ENCODE data around the gene SLC5A4. TPM values are rescaled to one million over a fixed set of nuclear protein-coding genes. Genes with fewer than 3 reads are reported as not detected.

The SLC5A4 gene
- total and polyA plus RNA-seq, 2 of the 4 experiments (the other 2 are of a cell fraction): 0.10 to 0.18 TPM

- Histone ChIP-seq H3K27ac (ENCODE audit: insufficient read depth, low read length) (no peak overlapping the region), H3K4ac (ENCODE audit: low read depth, low read length) (no peak overlapping the region), H4K8ac (ENCODE audit: low read depth in 2 of 2, low read length in 2 of 2) (no peak overlapping the region), H3K79me1 (ENCODE audit: low read depth in 1 of 2, low read length in 2 of 2) (no peaks in the 10 kb centered on the region), H2AK9ac (replicated peaks; ENCODE audit: low read depth, low read length, poor library complexity) (no peak overlapping the region), H2AK5ac (ENCODE audit: low read depth, low read length) (no peak overlapping the region), H2AFZ (replicated peaks; ENCODE audit: low read length, poor library complexity) (no peak overlapping the region), H3K4me2 (ENCODE audit: low read depth, low read length) (no peak overlapping the region), H3K36me3 (ENCODE audit: control insufficient read depth, insufficient read depth, low read length) (no peaks in the 10 kb centered on the region), H4K20me1 (ENCODE audit: insufficient read depth, low read length) (no peaks in the 10 kb centered on the region), H3K9me3 (ENCODE audit: control insufficient read depth, insufficient read depth, low read length) (no peaks in the 10 kb centered on the region), H4K5ac (ENCODE audit: low read depth, low read length) (no peak overlapping the region), H3K56ac (ENCODE audit: extremely low read depth, insufficient read depth, low read length) (no peak overlapping the region), H3K4me1 (ENCODE audit: control insufficient read depth, insufficient read depth, low read length) (no peaks in the 10 kb centered on the region), H3K9ac (ENCODE audit: low read depth, low read length) (no peak overlapping the region), H3K4me3 (ENCODE audit: insufficient read depth, low read depth, low read length) (no peak overlapping the region), H2BK5ac (ENCODE audit: low read depth, low read length, poor library complexity, severe bottlenecking) (no peak overlapping the region), H3K9me1 (ENCODE audit: insufficient read depth, low read length) (no peaks in the 10 kb centered on the region), H3K23ac (ENCODE audit: low read depth, low read length) (no peak overlapping the region), H2BK15ac (ENCODE audit: low read depth, low read length) (no peak overlapping the region), H3K27me3 (ENCODE audit: control insufficient read depth, insufficient read depth, low read length) (peaks cover 18% of the 10 kb centered on the region; the same call in 1 of the 2 replicates), H3K14ac (replicated peaks; ENCODE audit: low read depth, low read length) (no peak overlapping the region), H2BK20ac (ENCODE audit: low read depth, low read length) (no peak overlapping the region), H4K91ac (ENCODE audit: insufficient read depth, low read depth, low read length) (no peak overlapping the region), H3K18ac (ENCODE audit: low read depth, low read length) (no peak overlapping the region), H2BK120ac (ENCODE audit: low read depth, low read length) (no peak overlapping the region)
- in situ Hi-C loops (cut with MboI; ENCODE audit: low sequenced_read_pairs): no loop called here
- TF ChIP-seq CHD1 (IDR thresholded peaks at IDR 0.05; ENCODE audit: low read depth, low read length) (no peak), MAFK (IDR thresholded peaks at IDR 0.05; ENCODE audit: low read depth, low read length) (no peak), RFX5 (IDR thresholded peaks at IDR 0.05; ENCODE audit: low read depth, low read length) (no peak), SMC3 (IDR thresholded peaks at IDR 0.05; ENCODE audit: low read depth, low read length) (no peak), USF2 (IDR thresholded peaks at IDR 0.05; ENCODE audit: low read depth, low read length) (no peak), NFE2L2 (IDR thresholded peaks at IDR 0.05; ENCODE audit: low read depth, low read length) (no peak), CTCF (conservative IDR thresholded peaks at IDR 0.05; ENCODE audit: low read depth, low read length) (no peak), MAZ (IDR thresholded peaks at IDR 0.05; ENCODE audit: borderline replicate concordance, low read depth, low read length) (no peak)
- POLR2A ChIA-PET (ENCODE audit: unreplicated experiment): no interaction called here
- intact Hi-C loops (cut with micrococcal nuclease): no loop called here
- CTCF ChIA-PET: no interaction called here
- 29% methylated on average over 19 of the region's 53 CpGs; no CpG with 5 or more reads in 1 of the 2 experiments for WGBS, 2 experiments (ENCODE audit: extremely low coverage in 2 of 2, insufficient read length in 1 of 2)
- DNase-seq (no peak), ATAC-seq (ENCODE audit: low read depth) (0 out of 2 replicates have a peak, but pooled peaks have one; percentile 10)
- BruUV-seq (replicated peaks): no TSS peak
- dilution Hi-C loops (cut with HindIII; ENCODE audit: low sequenced_read_pairs, unreplicated experiment): no loop called here
Observed at GRCh38 chr22:32203181-32204039, 51.7 kb downstream of the SLC5A4 start.

Data from IMR-90 (cell line).